Panc1 (cell line): ENCODE measurements around the gene BTBD9. TPM values are rescaled to one million over a fixed set of nuclear protein-coding genes. Genes with fewer than 3 reads are reported as not detected.

Experiments used
- ATAC-seq: fragments of 200-7000 bp; cut with Tn5 transposase; 2 replicates; pipeline ENCODE4 v1.9.1; 2020; ENCODE audit warnings: mild to moderate bottlenecking, moderate library complexity
- BruUV-seq: library from RNA; stranded (reverse); fragments of 400-500 nt; replicated peaks from 2 replicates; lab custom pipeline; 2021; lab: Mats Ljungman, UMichigan
- CTCF ChIA-PET: fragments of 300-600 bp; sonication (Branson Sonifier 250); formaldehyde crosslinking; loops from one replicate; lab custom pipeline; 2022; ENCODE audit warnings: antibody characterized with exemption; lab: Charles Lee
- POLR2A ChIA-PET: fragments of 300-600 bp; sonication (Branson Sonifier 250); formaldehyde crosslinking; loops from one replicate; lab custom pipeline; 2022; ENCODE audit warnings: antibody characterized with exemption; lab: Charles Lee
- DNase-seq: peaks from one replicate; pipeline ENCODE4 v3.0.0-alpha.2; 2010; ENCODE audit warnings: low read depth, low spot score
- H3K27ac ChIP-seq: 2 replicates; pipeline ENCODE4 v1.5.1; 2011; ENCODE audit warnings: mild to moderate bottlenecking, low read length, inconsistent platforms
- H3K27me3 ChIP-seq: fragments of 200-500 bp; sonication (Bioruptor generic); 2 replicates; pipeline ENCODE4 v1.6.0; 2014; ENCODE audit warnings: low read length, inconsistent platforms; ENCODE audit not compliant: control insufficient read depth, insufficient read depth
- H3K36me3 ChIP-seq: fragments of 200-500 bp; sonication (Bioruptor generic); 2 replicates; pipeline ENCODE4 v1.5.1; 2014; ENCODE audit warnings: inconsistent platforms, mild to moderate bottlenecking, low read length, moderate library complexity; ENCODE audit not compliant: control insufficient read depth, insufficient read depth
- H3K4me1 ChIP-seq: 2 replicates; pipeline ENCODE4 v1.5.1; 2011; ENCODE audit warnings: inconsistent platforms, mild to moderate bottlenecking, low read length, moderate library complexity; ENCODE audit not compliant: control insufficient read depth, insufficient read depth
- H3K4me3 ChIP-seq, 2 experiments: 2 replicates each; pipeline ENCODE4 v1.5.1; 2011 to 2012; ENCODE audit warnings: low read depth in 2 of 2, low read length in 2 of 2, mild to moderate bottlenecking in 2 of 2, inconsistent platforms in 1 of 2, moderate library complexity in 1 of 2
- H3K9me3 ChIP-seq: fragments of 200-500 bp; sonication (Bioruptor generic); 2 replicates; pipeline ENCODE4 v1.5.1; 2014; ENCODE audit warnings: low read depth, mild to moderate bottlenecking, inconsistent platforms, low read length, moderate library complexity; ENCODE audit not compliant: control insufficient read depth, insufficient read depth
- CTCF ChIP-seq: fragments of 450-650 bp; IDR thresholded peaks from 2 replicates; pipeline ENCODE4 v1.5.1; 2017; ENCODE audit warnings: mild to moderate bottlenecking
- POLR2AphosphoS5 ChIP-seq: IDR thresholded peaks from 2 replicates; pipeline ENCODE4 v1.6.1; 2012; ENCODE audit warnings: mild to moderate bottlenecking, low read depth, low read length, moderate library complexity
- REST ChIP-seq, 2 experiments: IDR thresholded peaks; 2 replicates each; pipeline ENCODE4 v1.6.1; 2011 to 2012; ENCODE audit warnings: low read depth in 2 of 2, control low read depth in 1 of 2, low read length in 1 of 2, mild to moderate bottlenecking in 1 of 2, moderate library complexity in 1 of 2; ENCODE audit not compliant: insufficient read depth in 1 of 2
- SIN3A ChIP-seq: IDR thresholded peaks from 2 replicates; pipeline ENCODE4 v1.6.1; 2012; ENCODE audit warnings: low read depth, mild to moderate bottlenecking, low read length, moderate library complexity, borderline replicate concordance; ENCODE audit not compliant: insufficient read depth
- TCF7L2 ChIP-seq: IDR thresholded peaks from 2 replicates; pipeline ENCODE4 v1.6.1; 2011; ENCODE audit warnings: mild to moderate bottlenecking, low read depth, low read length, inconsistent platforms
- in situ Hi-C: cut with HindIII; loops from 2 replicates; pipeline ENCODE4 v1.10.0; 2016; ENCODE audit warnings: low sequenced_read_pairs, low pct_unique_long_range_greater_than_20kb
- intact Hi-C: fragments of 100-400 bp; cut with micrococcal nuclease; formaldehyde crosslinking; loops from one replicate; pipeline ENCODE4 v1.10.0; 2022; ENCODE audit not compliant: unreplicated experiment
- total RNA-seq: library from RNA; stranded (reverse); gene quantifications from one replicate; pipeline ENCODE4 v1.2.1, GENCODE V29; 2021; ENCODE audit not compliant: unreplicated experiment

The BTBD9 gene
- total RNA-seq, 1 experiment from 2014 or later, result 12.8 TPM

GRCh38 chr6:38648629-38649028 lies 8.9 kb upstream of the BTBD9 start:
- no peak for ATAC-seq
- Histone ChIP-seq H3K4me1 (no peaks in the 10 kb centered on the region), H3K9me3 (no peaks in the 10 kb centered on the region), H3K27ac (no peak overlapping the region), H3K27me3 (no peaks in the 10 kb centered on the region), H3K4me3 (no peak overlapping the region), H3K36me3 (no peaks in the 10 kb centered on the region)
- in situ Hi-C loops, result no loop called here
- ChIA-PET CTCF (interaction anchor here (0.7 kb wide), 1 partner anchor 23 kb away, joined by 6 read pairs; no protein-coding TSS in a partner anchor), POLR2A (no interaction called here)
- TF ChIP-seq SIN3A (no peak), TCF7L2 (no peak), CTCF (no peak), REST (IDR thresholded peaks at IDR 0.05; ENCODE audit: insufficient read depth in 1 of 2, low read depth in 2 of 2, low read length in 1 of 2) (no peak), POLR2AphosphoS5 (no peak)
- intact Hi-C loops, result no loop called here
- DNase-seq, result no peak
- no TSS peak for BruUV-seq

- intact Hi-C loops (no loop called here), in situ Hi-C loops (no loop called here)
- Histone ChIP-seq H3K27ac (no peak overlapping the region), H3K4me3 (no peak overlapping the region), H3K9me3 (no peaks in the 10 kb centered on the region), H3K27me3 (no peaks in the 10 kb centered on the region), H3K4me1 (no peaks in the 10 kb centered on the region), H3K36me3 (no peaks in the 10 kb centered on the region)
- DNase-seq (no peak), ATAC-seq (no peak)
- no peak for TF ChIP-seq TCF7L2
- TF ChIP-seq SIN3A, result no peak
- no peak for TF ChIP-seq POLR2AphosphoS5
- no peak for TF ChIP-seq REST (IDR thresholded peaks at IDR 0.05; ENCODE audit: insufficient read depth in 1 of 2, low read depth in 2 of 2, low read length in 1 of 2)
- no peak for TF ChIP-seq CTCF
- ChIA-PET POLR2A (no interaction called here), CTCF (no interaction called here)
- BruUV-seq, result no TSS peak
These were observed 6.6 kb upstream of the BTBD9 start for GRCh38 chr6:38646166-38646878.
